Testis (tissue), 3 donors: ENCODE measurements around the gene TENM4. TPM values are rescaled to one million over a fixed set of nuclear protein-coding genes. Genes with fewer than 3 reads are reported as not detected.

Experiments
- DNase-seq: peaks from one replicate; pipeline ENCODE4 v3.0.0-alpha.2; 2019
- H3K27ac ChIP-seq, 2 donors: fragments of 200-600 bp; sonication (generic); one replicate each; pipeline ENCODE4 v1.5.1; 2019
- H3K27me3 ChIP-seq: fragments of 200-600 bp; sonication (generic); one replicate; pipeline ENCODE4 v1.5.1; 2019
- H3K36me3 ChIP-seq: fragments of 200-600 bp; sonication (generic); one replicate; pipeline ENCODE4 v1.5.1; 2017; ENCODE audit warnings: low read depth; ENCODE audit errors: missing control alignments
- H3K4me1 ChIP-seq: fragments of 200-600 bp; sonication (generic); one replicate; pipeline ENCODE4 v1.5.1; 2019
- H3K4me3 ChIP-seq, 2 donors: fragments of 200-600 bp; sonication (generic); one replicate each; pipeline ENCODE4 v1.5.1; 2017 to 2019
- H3K9me3 ChIP-seq: fragments of 200-600 bp; sonication (generic); one replicate; pipeline ENCODE4 v1.5.1; 2017
- CTCF ChIP-seq, 3 experiments: fragments of 450-650 bp in 2 of 3; fragments of 200-600 bp in 1 of 3; sonication (generic) in 1 of 3; IDR thresholded peaks; one replicate each; pipeline ENCODE4 v1.5.1; 2016 to 2019; ENCODE audit warnings: antibody characterized with exemption in 3 of 3, mild to moderate bottlenecking in 2 of 3, moderate library complexity in 1 of 3
- POLR2A ChIP-seq: fragments of 450-650 bp; IDR thresholded peaks from one replicate; pipeline ENCODE4 v1.6.1; 2017; ENCODE audit warnings: antibody characterized with exemption, mild to moderate bottlenecking, moderate library complexity
- WGBS, 2 donors: methylation state at CpG; one replicate each; pipeline ENCODE4 v1.1.5; 2018; 5-methylcytosine and 5-hydroxymethylcytosine counted together
- intact Hi-C: fragments of 100-400 bp; cut with DNase I; formaldehyde crosslinking; loops from one replicate; pipeline ENCODE4 v1.15.1; 2023; ENCODE audit warnings: low total_unique reads
- polyA plus RNA-seq: library from polyadenylated mRNA; stranded (reverse); fragments of 350-450 nt; fragmentation: Illumina TruSeq; extraction: RNeasy Lipid Tissue Mini Kit (QIAGEN cat#74804); gene quantifications from one replicate; pipeline ENCODE4 v1.2.3, GENCODE V29; 2014; ENCODE audit warnings: low read depth, low replicate concordance; ENCODE audit not compliant: insufficient read depth
- total RNA-seq, 2 donors: library from RNA; depleted of rRNA; stranded (reverse); fragments of >200 nt; gene quantifications; one replicate each; pipeline ENCODE4 v1.2.3, GENCODE V29; 2016

TENM4 gene
- total and polyA plus RNA-seq, 3 donors from 2014 or later, result 10.6 to 17.9 (median 11.4) TPM

GRCh38 chr11:78773492-78773891 is 667.3 kb downstream of the TENM4 start:
- 92 to 93% methylated on average over 2 of the region's 2 CpGs for WGBS, 2 donors
- no peaks in the 10 kb centered on the region for H3K36me3 ChIP-seq
- no peak for DNase-seq
- no peaks in the 10 kb centered on the region for H3K27me3 ChIP-seq
- H3K27ac ChIP-seq, result no peak overlapping the region
- H3K4me1 ChIP-seq, result no peaks in the 10 kb centered on the region
- TF ChIP-seq POLR2A, result no peak
- no peak for TF ChIP-seq CTCF (IDR thresholded peaks at IDR 0.05)
- intact Hi-C loops, result no loop called here
- H3K9me3 ChIP-seq, result no peaks in the 10 kb centered on the region
- no peak overlapping the region for H3K4me3 ChIP-seq

- WGBS, 2 donors, result 93 to 97% methylated on average over 5 of the region's 5 CpGs
Measured at GRCh38 chr11:78773077-78773476, 667.8 kb downstream of the TENM4 start.

DNA sequence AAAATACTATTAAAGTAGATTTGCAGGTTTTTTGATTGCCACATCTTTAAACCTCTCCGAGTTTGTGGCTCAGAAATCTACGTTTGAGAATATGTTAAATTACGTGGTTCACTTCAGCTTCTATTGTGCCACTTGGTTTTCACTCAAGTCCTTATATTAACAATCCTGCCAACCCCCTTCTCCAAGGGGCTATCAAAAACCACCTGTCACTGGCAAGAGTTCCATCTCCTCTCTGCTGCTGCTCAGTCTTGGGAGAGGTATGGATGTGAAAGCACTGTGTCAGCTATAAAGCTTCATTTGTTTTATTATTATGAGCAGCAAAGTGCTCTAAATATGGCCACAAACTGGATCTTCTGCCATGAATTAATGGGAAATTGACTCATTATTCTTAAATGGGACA is 668.6 kb downstream of the TENM4 start:
- Histone ChIP-seq H3K9me3 (no peaks in the 10 kb centered on the region), H3K4me3 (no peak overlapping the region), H3K27me3 (no peaks in the 10 kb centered on the region), H3K27ac (no peak overlapping the region), H3K36me3 (no peaks in the 10 kb centered on the region), H3K4me1 (no peaks in the 10 kb centered on the region)
- DNase-seq, result no peak
- intact Hi-C loops, result no loop called here
- no peak for TF ChIP-seq POLR2A
- no peak for TF ChIP-seq CTCF (IDR thresholded peaks at IDR 0.05)
- 93 to 94% methylated on average over 3 of the region's 3 CpGs for WGBS, 2 donors

More at GRCh38 chr11:78773077-78773476, 667.8 kb downstream of the TENM4 start:
- Histone ChIP-seq H3K27me3 (no peaks in the 10 kb centered on the region), H3K36me3 (no peaks in the 10 kb centered on the region), H3K4me3 (no peak overlapping the region), H3K27ac (no peak overlapping the region), H3K9me3 (no peaks in the 10 kb centered on the region), H3K4me1 (no peaks in the 10 kb centered on the region)
- DNase-seq, result no peak
- TF ChIP-seq CTCF (IDR thresholded peaks at IDR 0.05) (no peak), POLR2A (no peak)
- intact Hi-C loops, result no loop called here

- no peak for DNase-seq
- no peak for TF ChIP-seq POLR2A
- no peak for TF ChIP-seq CTCF (IDR thresholded peaks at IDR 0.05)
- intact Hi-C loops, result no loop called here
- WGBS, 2 donors, result 96 to 98% methylated on average over 6 of the region's 6 CpGs
- Histone ChIP-seq H3K27ac (no peak overlapping the region), H3K27me3 (no peaks in the 10 kb centered on the region), H3K9me3 (no peaks in the 10 kb centered on the region), H3K36me3 (no peaks in the 10 kb centered on the region), H3K4me1 (no peaks in the 10 kb centered on the region), H3K4me3 (no peak overlapping the region)
Measured at GRCh38 chr11:78770931-78771330, 669.9 kb downstream of the TENM4 start.

GRCh38 chr11:78768971-78769370 is 671.9 kb downstream of the TENM4 start:
- no peak for DNase-seq
- Histone ChIP-seq H3K9me3 (no peaks in the 10 kb centered on the region), H3K36me3 (no peaks in the 10 kb centered on the region), H3K27ac (no peak overlapping the region), H3K4me3 (no peak overlapping the region), H3K4me1 (peaks cover 4% of the 10 kb centered on the region), H3K27me3 (no peaks in the 10 kb centered on the region)
- intact Hi-C loops, result no loop called here
- 86 to 91% methylated on average over 5 of the region's 5 CpGs for WGBS, 2 donors
- TF ChIP-seq POLR2A, result no peak
- TF ChIP-seq CTCF (IDR thresholded peaks at IDR 0.05), result no peak
